Peyer's patch (tissue), 4 donors: ENCODE measurements around the gene DOCK4.

ENCODE experiments used
- POLR2A ChIP-seq, 2 donors: fragments of 450-650 bp; IDR thresholded peaks; one replicate each; pipeline ENCODE4 v1.5.1; 2017; ENCODE audit warnings: antibody characterized with exemption in 2 of 2, mild to moderate bottlenecking in 2 of 2, moderate library complexity in 2 of 2
- TF ChIP-seq, protein P1 (sequence below), 6 experiments: fragments of 450-650 bp in 4 of 6; fragments of 200-600 bp in 2 of 6; sonication (generic) in 1 of 6; IDR thresholded peaks; one replicate each; pipeline ENCODE4 v1.5.1; 2017 to 2019; ENCODE audit warnings: antibody characterized with exemption in 6 of 6, mild to moderate bottlenecking in 3 of 6, moderate library complexity in 1 of 6

DNA sequence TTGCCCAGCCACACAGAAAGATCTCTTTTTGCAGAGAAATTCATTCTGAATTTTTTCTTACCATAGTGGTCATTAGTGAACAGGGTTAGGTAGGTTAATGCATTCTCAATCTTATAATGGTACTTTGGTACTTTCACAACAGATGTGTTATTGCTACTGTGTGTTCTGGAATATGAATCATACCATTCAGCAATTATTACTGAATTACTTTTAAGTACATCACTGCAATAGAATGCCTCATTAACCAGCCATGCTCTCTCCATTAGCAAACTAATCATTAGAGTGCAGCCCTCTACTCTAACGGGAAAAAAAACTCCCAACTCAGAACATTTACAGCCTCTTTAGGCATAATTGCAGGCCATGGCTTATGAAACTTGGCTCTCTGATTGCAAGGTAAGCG, 102.1 kb downstream of the DOCK4 start:
- TF ChIP-seq, protein P1, sequence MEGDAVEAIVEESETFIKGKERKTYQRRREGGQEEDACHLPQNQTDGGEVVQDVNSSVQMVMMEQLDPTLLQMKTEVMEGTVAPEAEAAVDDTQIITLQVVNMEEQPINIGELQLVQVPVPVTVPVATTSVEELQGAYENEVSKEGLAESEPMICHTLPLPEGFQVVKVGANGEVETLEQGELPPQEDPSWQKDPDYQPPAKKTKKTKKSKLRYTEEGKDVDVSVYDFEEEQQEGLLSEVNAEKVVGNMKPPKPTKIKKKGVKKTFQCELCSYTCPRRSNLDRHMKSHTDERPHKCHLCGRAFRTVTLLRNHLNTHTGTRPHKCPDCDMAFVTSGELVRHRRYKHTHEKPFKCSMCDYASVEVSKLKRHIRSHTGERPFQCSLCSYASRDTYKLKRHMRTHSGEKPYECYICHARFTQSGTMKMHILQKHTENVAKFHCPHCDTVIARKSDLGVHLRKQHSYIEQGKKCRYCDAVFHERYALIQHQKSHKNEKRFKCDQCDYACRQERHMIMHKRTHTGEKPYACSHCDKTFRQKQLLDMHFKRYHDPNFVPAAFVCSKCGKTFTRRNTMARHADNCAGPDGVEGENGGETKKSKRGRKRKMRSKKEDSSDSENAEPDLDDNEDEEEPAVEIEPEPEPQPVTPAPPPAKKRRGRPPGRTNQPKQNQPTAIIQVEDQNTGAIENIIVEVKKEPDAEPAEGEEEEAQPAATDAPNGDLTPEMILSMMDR (IDR thresholded peaks at IDR 0.05), result no peak
- no peak for TF ChIP-seq POLR2A (IDR thresholded peaks at IDR 0.05)
